HepG2 (cell line): Measurements from ENCODE around the gene IRF7. TPM values are rescaled to one million over a fixed set of nuclear protein-coding genes. Genes with fewer than 3 reads are reported as not detected.

Experiments
- ATAC-seq: fragments of 200-7000 bp; cut with Tn5 transposase; 3 replicates; pipeline ENCODE4 v1.9.1; 2020; ENCODE audit warnings: mild to moderate bottlenecking, moderate library complexity
- BruUV-seq: library from RNA; stranded (reverse); fragments of 400-500 nt; replicated peaks from 2 replicates; lab custom pipeline; 2021; lab: Mats Ljungman, UMichigan
- CTCF ChIA-PET: fragments of 300-600 bp; formaldehyde crosslinking; extraction: SDS; loops from one replicate; lab custom pipeline; 2021; ENCODE audit warnings: low total read pairs, inconsistent platforms, low intra/inter-chr PET ratio; lab: Yijun Ruan, JAX
- POLR2A ChIA-PET: fragments of 350-600 bp; sonication (Branson Sonifier 250); formaldehyde crosslinking; loops from one replicate; lab custom pipeline; 2020; ENCODE audit warnings: antibody characterized with exemption, inconsistent platforms; lab: Yijun Ruan, JAX
- DNase-seq: peaks from one replicate; pipeline ENCODE4 v3.0.0-alpha.2; 2015; ENCODE audit warnings: low spot score
- FAIRE-seq: peaks from 3 replicates; lab custom pipeline; 2011; peaks lifted over from hg19 to GRCh38; lab: Jason Lieb, UNC
- H2AFZ ChIP-seq: one replicate; pipeline ENCODE4 v1.6.1; 2011; ENCODE audit warnings: low read length, inconsistent platforms
- H3K27ac ChIP-seq: fragments of 300-600 bp; 3 replicates; pipeline ENCODE4 v1.8.0; 2011; ENCODE audit warnings: mixed run types, mild to moderate bottlenecking, mixed read lengths, low read length, inconsistent platforms; ENCODE audit not compliant: insufficient read depth; ENCODE audit errors: extremely low read length
- H3K27me3 ChIP-seq, 2 experiments: fragments of 200-600 bp in 1 of 2; 2 replicates in 1 of 2; 3 replicates in 1 of 2; pipeline versions ENCODE4 v1.6.0 to v1.8.0; 2011; ENCODE audit warnings: low read length in 2 of 2, mild to moderate bottlenecking in 2 of 2, moderate library complexity in 2 of 2, inconsistent platforms in 1 of 2; ENCODE audit not compliant: insufficient read depth in 2 of 2, control insufficient read depth in 1 of 2
- H3K36me3 ChIP-seq, 2 experiments: fragments of 200-600 bp in 1 of 2; replicated peaks in 1 of 2; 2 replicates in 1 of 2; 3 replicates in 1 of 2; pipeline versions ENCODE4 v1.5.1 to v1.8.0; 2011; ENCODE audit warnings: low read length in 2 of 2, inconsistent platforms in 1 of 2; ENCODE audit not compliant: insufficient read depth in 2 of 2, control insufficient read depth in 1 of 2
- H3K4me1 ChIP-seq: 2 replicates; pipeline ENCODE4 v1.5.1; 2012; ENCODE audit warnings: low read length, inconsistent platforms; ENCODE audit not compliant: insufficient read depth
- H3K4me2 ChIP-seq: 2 replicates; pipeline ENCODE4 v1.6.0; 2011; ENCODE audit warnings: low read depth, low read length, inconsistent platforms
- H3K4me3 ChIP-seq, 3 experiments: fragments of 200-600 bp in 1 of 3; sonication (generic), shearing (Covaris generic) in 1 of 3; replicated peaks in 1 of 3; 2 replicates each; pipeline ENCODE4 v1.5.1; 2011 to 2016; ENCODE audit warnings: low read length in 3 of 3, inconsistent platforms in 2 of 3, low read depth in 2 of 3, mild to moderate bottlenecking in 2 of 3, control low read depth in 1 of 3, mixed read lengths in 1 of 3; ENCODE audit not compliant: insufficient read depth in 1 of 3
- H3K79me2 ChIP-seq: one replicate; pipeline ENCODE4 v1.6.1; 2011; ENCODE audit warnings: low read length, inconsistent platforms; ENCODE audit not compliant: insufficient read depth
- H3K9ac ChIP-seq: 2 replicates; pipeline ENCODE4 v1.6.0; 2011; ENCODE audit warnings: mild to moderate bottlenecking, low read depth, low read length, inconsistent platforms; ENCODE audit not compliant: insufficient read depth
- H3K9me3 ChIP-seq: 2 replicates; pipeline ENCODE4 v1.5.1; 2012; ENCODE audit warnings: mild to moderate bottlenecking, low read length
- H4K20me1 ChIP-seq: 2 replicates; pipeline ENCODE4 v1.6.0; 2011; ENCODE audit warnings: inconsistent platforms, mild to moderate bottlenecking, low read length, moderate library complexity; ENCODE audit not compliant: insufficient read depth
- ATF7 ChIP-seq, 2 experiments: fragments of 450-650 bp in 1 of 2; sonication (generic) in 1 of 2; formaldehyde crosslinking in 1 of 2; IDR thresholded peaks; 2 replicates each; pipeline versions ENCODE4 v1.4.0 to v1.6.1; 2016 to 2020; ENCODE audit warnings: antibody characterized with exemption in 1 of 2, mild to moderate bottlenecking in 1 of 2, missing genetic modification reagents in 1 of 2
- ATM ChIP-seq: fragments of 450-650 bp; IDR thresholded peaks from 2 replicates; pipeline ENCODE4 v1.7.1; 2017; ENCODE audit warnings: mild to moderate bottlenecking, borderline replicate concordance
- ESRRA ChIP-seq: sonication (generic); formaldehyde crosslinking; IDR thresholded peaks from 2 replicates; pipeline ENCODE4 v1.5.1; 2020; ENCODE audit warnings: mild to moderate bottlenecking, low read depth, missing genetic modification reagents
- FUBP1 ChIP-seq: sonication (generic); formaldehyde crosslinking; IDR thresholded peaks from 2 replicates; pipeline ENCODE4 v1.5.1; 2020; ENCODE audit warnings: missing genetic modification reagents, mild to moderate bottlenecking, borderline replicate concordance
- JDP2 ChIP-seq: sonication (generic); formaldehyde crosslinking; IDR thresholded peaks from 2 replicates; pipeline ENCODE4 v1.8.1; 2022; ENCODE audit warnings: missing genetic modification reagents, borderline replicate concordance
- PTBP1 ChIP-seq: fragments of 200-400 bp; formaldehyde crosslinking; IDR thresholded peaks from 2 replicates; pipeline ENCODE4 v1.6.1; 2018; ENCODE audit warnings: low read length, low read depth; ENCODE audit not compliant: poor library complexity, severe bottlenecking
- TGIF2 ChIP-seq: IDR thresholded peaks from 2 replicates; pipeline ENCODE4 v1.6.1; 2016; ENCODE audit warnings: control low read depth, missing compliant biosample characterization
- ZBTB4 ChIP-seq: sonication (generic); formaldehyde crosslinking; IDR thresholded peaks from 2 replicates; pipeline ENCODE4 v1.4.0; 2020; ENCODE audit warnings: missing genetic modification reagents, mild to moderate bottlenecking, borderline replicate concordance
- ZNF12 ChIP-seq: sonication (generic); formaldehyde crosslinking; IDR thresholded peaks from 2 replicates; pipeline ENCODE4 v1.5.0; 2020; ENCODE audit warnings: missing genetic modification reagents
- ZNF281 ChIP-seq: sonication (generic); formaldehyde crosslinking; IDR thresholded peaks from 2 replicates; pipeline ENCODE4 v1.4.0; 2020; ENCODE audit warnings: missing genetic modification reagents, borderline replicate concordance
- ZNF510 ChIP-seq: sonication (generic); formaldehyde crosslinking; IDR thresholded peaks from 2 replicates; pipeline ENCODE4 v1.4.0; 2020; ENCODE audit warnings: low read depth, mild to moderate bottlenecking, missing genetic modification reagents
- ZNF543 ChIP-seq: sonication (generic); formaldehyde crosslinking; IDR thresholded peaks from 2 replicates; pipeline ENCODE4 v1.4.0; 2020; ENCODE audit warnings: mild to moderate bottlenecking, missing genetic modification reagents
- ZNF781 ChIP-seq: sonication (generic); formaldehyde crosslinking; IDR thresholded peaks from 2 replicates; pipeline ENCODE4 v1.5.1; 2020; ENCODE audit warnings: borderline replicate concordance, mild to moderate bottlenecking, missing genetic modification reagents; ENCODE audit errors: not compliant biosample characterization
- ZNF816 ChIP-seq: sonication (generic); formaldehyde crosslinking; IDR thresholded peaks from 2 replicates; pipeline ENCODE4 v1.8.0; 2022; ENCODE audit warnings: missing genetic modification reagents, mild to moderate bottlenecking, borderline replicate concordance
- WGBS: methylation state at CpG from one replicate; pipeline ENCODE4 v1.1.6; 2017; ENCODE audit warnings: low lambda C conversion rate; 5-methylcytosine and 5-hydroxymethylcytosine counted together
- in situ Hi-C: cut with HindIII; loops from 2 replicates; pipeline ENCODE4 v1.10.0; 2017; ENCODE audit warnings: low pct_unique_long_range_greater_than_20kb; ENCODE audit not compliant: extremely low pct_ligation_motif_present
- intact Hi-C: fragments of 100-400 bp; cut with micrococcal nuclease; formaldehyde crosslinking; loops from one replicate; pipeline ENCODE4 v1.10.0; 2022; ENCODE audit not compliant: unreplicated experiment
- polyA plus RNA-seq, 8 experiments: library from polyadenylated mRNA; depleted of rRNA in 3 of 8; stranded (reverse) in 7 of 8; unstranded in 1 of 8; fragments of >200 nt; fragmentation: Illumina TruSeq in 4 of 8; extraction: Trizol in 4 of 8; gene quantifications; 2 replicates each; pipeline versions ENCODE4 v1.2.1 to v1.2.3, GENCODE V29; 2011 to 2016; ENCODE audit warnings: low read depth in 4 of 8, missing spikeins in 1 of 8, mixed read lengths in 1 of 8; ENCODE audit not compliant: insufficient read depth in 1 of 8
- total RNA-seq, 5 experiments: library from RNA; depleted of rRNA; stranded (reverse); fragments of >200 nt; fragmentation: Illumina TruSeq; extraction: Trizol; gene quantifications; 2 replicates each; pipeline ENCODE4 v1.2.3, GENCODE V29; 2016; ENCODE audit warnings: low read depth in 1 of 5

IRF7 gene
- total and polyA plus RNA-seq, 2 of the 13 experiments (the other 11 are each of a cell fraction or from before 2014, with no cell fraction given): not detected

- Histone ChIP-seq H3K79me2 (no peaks in the 10 kb centered on the region), H3K36me3 (peaks cover 16 to 36% of the 10 kb centered on the region in 2 experiments; a peak in 4 of 5 replicates), H4K20me1 (peaks cover 17% of the 10 kb centered on the region; the same call in 1 of the 2 replicates), H3K4me3 (peak overlapping the region in 1 of 3 experiments; percentile 23; a peak in 1 of 6 replicates), H3K4me2 (peak overlapping the region; percentile 57), H3K9ac (peak overlapping the region; percentile 45; the same call in 1 of the 2 replicates), H3K9me3 (no peaks in the 10 kb centered on the region), H3K4me1 (peaks cover 47% of the 10 kb centered on the region), H3K27ac (peak overlapping the region; percentile 60), H2AFZ (no peak overlapping the region), H3K27me3 (no peaks in the 10 kb centered on the region)
- ChIA-PET POLR2A (interaction anchor here (1.1 to 1.2 kb wide), 2 partner anchors 48 to 82 kb away, joined by 3 read pairs; partner anchors contain the start of genes EPS8L2 and PHRF1), CTCF (no interaction called here)
- in situ Hi-C loops (loop anchor here (5.0 kb wide), 1 partner anchor 70 kb away; no protein-coding TSS in a partner anchor), intact Hi-C loops (loop anchor here (10.0 kb wide), 1 partner anchor 47 kb away; the partner anchor contains the start of gene EPS8L2)
- FAIRE-seq: peak; percentile 39
- no TSS peak for BruUV-seq
- 37% methylated on average over 14 of the region's 14 CpGs for WGBS
- peak; percentile 71 for DNase-seq
- ATAC-seq: peak; percentile 55
- no peak for TF ChIP-seq JDP2 (CRISPR knock-in tag)
- TF ChIP-seq ZNF543 (CRISPR knock-in tag): no peak
- no peak for TF ChIP-seq ZNF816 (CRISPR knock-in tag)
- TF ChIP-seq ZNF281 (CRISPR knock-in tag): no peak
- no peak for TF ChIP-seq ATF7 (IDR thresholded peaks at IDR 0.05)
- no peak for TF ChIP-seq ATF7 (CRISPR knock-in tag; IDR thresholded peaks at IDR 0.05)
- no peak for TF ChIP-seq ZNF781
- no peak for TF ChIP-seq ATM
- no peak for TF ChIP-seq FUBP1 (CRISPR knock-in tag)
- peak; percentile 86; the same call in 1 of the 2 replicates for TF ChIP-seq ZBTB4 (CRISPR knock-in tag)
- no peak for TF ChIP-seq ZNF510 (CRISPR knock-in tag)
- no peak for TF ChIP-seq ZNF12
- no peak for TF ChIP-seq PTBP1
- peak; percentile 71 for TF ChIP-seq ESRRA (CRISPR knock-in tag)
- TF ChIP-seq TGIF2 (CRISPR knock-in tag): no peak
Observed at GRCh38 chr11:657691-658126, 42.0 kb upstream of the IRF7 start.
